ENCODE data around the gene NEDD9.

Gene NEDD9

DNA sequence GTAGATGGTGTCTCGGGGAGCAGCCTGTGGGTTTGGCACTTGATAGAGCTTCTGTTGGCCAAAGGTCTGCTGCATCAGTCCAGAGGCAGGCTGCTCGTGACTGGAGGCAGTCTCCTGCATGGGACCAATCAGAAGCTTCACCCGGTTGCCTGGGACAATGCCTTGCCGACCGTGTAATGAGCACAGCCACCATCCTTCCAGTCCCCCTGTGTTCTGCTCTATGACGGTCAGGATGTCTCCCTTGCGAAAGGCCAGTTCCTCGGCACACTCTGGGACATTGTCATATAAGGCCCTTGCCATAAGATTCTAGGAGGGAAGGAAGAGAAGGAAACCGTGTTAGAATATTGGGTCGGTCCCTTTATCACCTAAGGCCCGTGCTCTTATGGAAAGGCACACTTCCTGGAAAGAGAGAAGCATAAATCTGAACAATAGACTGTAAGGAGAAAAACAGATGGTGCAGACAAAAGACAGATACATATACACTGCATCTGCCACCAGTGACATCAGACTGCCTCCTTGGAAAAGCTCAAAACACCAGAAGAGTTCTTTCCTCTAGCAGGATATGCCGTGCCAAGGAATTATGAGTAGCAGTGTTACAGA lies 18.9 kb downstream of the NEDD9 start:
- in situ Hi-C loops (cut with HindIII; ENCODE audit: low sequenced_read_pairs) = no loop called here
- TF ChIP-seq, protein P1, sequence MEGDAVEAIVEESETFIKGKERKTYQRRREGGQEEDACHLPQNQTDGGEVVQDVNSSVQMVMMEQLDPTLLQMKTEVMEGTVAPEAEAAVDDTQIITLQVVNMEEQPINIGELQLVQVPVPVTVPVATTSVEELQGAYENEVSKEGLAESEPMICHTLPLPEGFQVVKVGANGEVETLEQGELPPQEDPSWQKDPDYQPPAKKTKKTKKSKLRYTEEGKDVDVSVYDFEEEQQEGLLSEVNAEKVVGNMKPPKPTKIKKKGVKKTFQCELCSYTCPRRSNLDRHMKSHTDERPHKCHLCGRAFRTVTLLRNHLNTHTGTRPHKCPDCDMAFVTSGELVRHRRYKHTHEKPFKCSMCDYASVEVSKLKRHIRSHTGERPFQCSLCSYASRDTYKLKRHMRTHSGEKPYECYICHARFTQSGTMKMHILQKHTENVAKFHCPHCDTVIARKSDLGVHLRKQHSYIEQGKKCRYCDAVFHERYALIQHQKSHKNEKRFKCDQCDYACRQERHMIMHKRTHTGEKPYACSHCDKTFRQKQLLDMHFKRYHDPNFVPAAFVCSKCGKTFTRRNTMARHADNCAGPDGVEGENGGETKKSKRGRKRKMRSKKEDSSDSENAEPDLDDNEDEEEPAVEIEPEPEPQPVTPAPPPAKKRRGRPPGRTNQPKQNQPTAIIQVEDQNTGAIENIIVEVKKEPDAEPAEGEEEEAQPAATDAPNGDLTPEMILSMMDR (IDR thresholded peaks at IDR 0.05; ENCODE audit: low read depth, low read length) = no peak
- no peak for DNase-seq (ENCODE audit: low read depth, low spot score)
- H3K4me3 ChIP-seq (ENCODE audit: low read depth, low read length) = no peak overlapping the region

DNA sequence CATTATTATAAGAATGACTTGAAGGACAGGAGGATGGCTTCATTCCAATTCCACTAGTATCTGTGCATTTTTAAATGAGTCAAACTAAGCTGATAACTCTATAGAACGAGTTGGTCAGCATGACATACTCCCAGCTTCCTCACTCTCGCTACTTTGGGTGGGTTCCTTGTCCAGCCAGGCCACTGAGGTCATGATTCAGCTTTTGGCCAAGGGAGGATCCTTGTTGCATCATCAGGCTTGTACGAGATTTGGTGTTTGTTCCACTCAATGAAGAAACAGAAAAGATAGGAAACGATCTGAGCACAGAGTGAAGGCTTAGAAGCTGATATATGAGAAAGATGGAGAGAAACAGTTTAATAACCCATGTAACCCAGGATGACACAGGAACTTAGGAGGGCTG lies 19.8 kb downstream of the NEDD9 start:
- in situ Hi-C loops (cut with HindIII; ENCODE audit: low sequenced_read_pairs) = no loop called here
- TF ChIP-seq, protein P1 (IDR thresholded peaks at IDR 0.05; ENCODE audit: low read depth, low read length) = no peak
- H3K4me3 ChIP-seq (ENCODE audit: low read depth, low read length) = no peak overlapping the region
- DNase-seq (ENCODE audit: low read depth, low spot score) = peak; percentile 69

DNA sequence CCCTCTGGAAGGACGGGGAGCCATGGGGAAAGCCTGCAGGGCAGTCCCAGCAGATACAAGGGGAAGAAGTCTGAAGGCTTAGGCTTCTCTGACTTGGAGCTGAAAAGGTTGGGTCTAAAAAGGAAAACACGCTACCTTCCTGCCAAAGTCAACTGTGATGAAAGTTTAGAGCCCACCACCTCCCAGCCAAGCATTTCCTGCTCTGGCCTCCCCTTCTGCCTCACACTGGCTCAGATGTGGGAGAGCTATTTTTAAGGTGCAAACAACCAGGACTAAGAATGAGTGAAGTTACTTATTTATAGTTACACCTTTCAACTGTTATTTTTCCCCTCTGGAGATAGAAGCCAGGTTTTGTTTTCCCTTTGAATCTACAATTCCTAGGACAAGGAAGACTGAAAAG lies 21.2 kb downstream of the NEDD9 start:
- no peak for DNase-seq (ENCODE audit: low read depth, low spot score)
- in situ Hi-C loops (cut with HindIII; ENCODE audit: low sequenced_read_pairs) = no loop called here
- no peak overlapping the region for H3K4me3 ChIP-seq (ENCODE audit: low read depth, low read length)
- TF ChIP-seq, protein P1 (IDR thresholded peaks at IDR 0.05; ENCODE audit: low read depth, low read length) = no peak

DNA sequence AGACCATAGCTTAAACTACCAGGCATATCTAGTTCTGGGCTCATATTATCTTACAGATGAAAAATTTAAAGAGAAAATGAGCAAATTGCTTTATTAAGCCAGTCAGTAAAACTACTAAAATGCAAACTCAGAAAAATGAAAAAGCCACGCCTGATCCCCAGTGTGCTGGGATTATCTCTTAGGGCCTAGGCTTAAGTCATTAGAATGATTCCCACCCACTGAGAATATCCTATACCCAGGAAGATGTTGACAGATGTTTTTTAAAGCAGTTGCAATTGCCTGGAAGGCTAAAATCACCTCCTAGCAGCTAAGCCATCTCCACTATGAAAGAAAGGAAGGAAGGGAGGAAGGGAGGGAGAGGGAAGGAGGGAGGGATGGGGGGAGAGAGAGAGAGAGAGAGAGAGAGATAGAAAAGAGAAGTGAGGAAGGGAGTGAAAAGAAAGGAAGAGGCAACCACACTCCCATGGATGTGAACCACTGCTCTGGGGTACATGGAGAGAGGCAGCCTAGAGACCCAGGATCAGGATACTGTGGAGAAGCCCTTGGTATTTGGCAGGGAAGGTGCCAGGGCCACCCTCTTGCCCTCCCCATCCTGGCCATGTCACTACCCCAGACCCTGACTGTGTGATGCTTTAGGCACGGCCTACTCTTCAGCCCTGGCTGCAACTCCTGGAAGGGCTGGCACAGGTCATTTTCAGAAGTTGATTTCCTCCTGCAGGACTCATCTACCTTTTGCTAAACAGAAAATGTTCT lies 21.9 kb downstream of the NEDD9 start:
- TF ChIP-seq, protein P1 (IDR thresholded peaks at IDR 0.05; ENCODE audit: low read depth, low read length) = no peak
- in situ Hi-C loops (cut with HindIII; ENCODE audit: low sequenced_read_pairs) = no loop called here
- H3K4me3 ChIP-seq (ENCODE audit: low read depth, low read length) = no peak overlapping the region
- DNase-seq (ENCODE audit: low read depth, low spot score) = no peak

DNA sequence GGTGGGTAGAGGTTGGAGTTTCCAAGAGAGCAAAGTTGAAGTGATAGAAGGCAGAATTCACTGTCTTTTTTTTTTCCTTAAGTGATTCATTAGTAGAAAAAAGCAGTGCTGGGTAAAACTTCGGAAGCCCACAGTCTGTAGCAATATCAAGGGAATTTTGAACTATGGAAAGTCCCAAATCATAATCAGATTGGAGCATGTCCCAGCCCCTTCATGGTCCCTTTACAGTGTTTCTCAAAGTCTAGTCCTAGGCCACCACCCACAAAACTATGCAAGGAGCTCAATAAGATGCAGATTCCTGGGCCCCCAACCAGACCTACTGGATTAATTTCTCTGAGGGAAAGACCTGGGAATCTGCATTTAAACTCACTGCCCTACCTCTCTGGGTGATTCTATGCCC lies 22.6 kb downstream of the NEDD9 start:
- TF ChIP-seq, protein P1 (IDR thresholded peaks at IDR 0.05; ENCODE audit: low read depth, low read length) = no peak
- in situ Hi-C loops (cut with HindIII; ENCODE audit: low sequenced_read_pairs) = no loop called here
- DNase-seq (ENCODE audit: low read depth, low spot score) = no peak
- no peak overlapping the region for H3K4me3 ChIP-seq (ENCODE audit: low read depth, low read length)

DNA sequence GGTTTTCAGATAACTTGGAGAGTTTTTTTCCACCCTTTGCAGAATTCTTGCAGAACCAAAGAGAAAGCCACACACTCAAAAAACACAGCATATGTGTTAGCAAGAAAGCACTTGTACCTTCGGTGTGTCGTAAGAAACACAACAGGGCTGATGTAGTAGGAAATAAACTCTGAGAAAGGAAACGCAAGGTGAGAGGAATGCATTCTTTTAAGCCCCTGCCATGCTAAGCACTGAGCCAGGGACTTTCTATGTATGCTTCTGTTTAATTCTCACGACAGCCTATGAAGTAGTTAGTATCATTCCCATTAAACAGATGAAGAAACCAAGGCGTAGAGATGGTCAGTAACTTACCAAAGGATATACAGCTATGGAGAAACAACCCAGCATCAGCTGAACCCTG lies 23.1 kb downstream of the NEDD9 start:
- H3K4me3 ChIP-seq (ENCODE audit: low read depth, low read length) = no peak overlapping the region
- in situ Hi-C loops (cut with HindIII; ENCODE audit: low sequenced_read_pairs) = no loop called here
- DNase-seq (ENCODE audit: low read depth, low spot score) = no peak
- TF ChIP-seq, protein P1 (IDR thresholded peaks at IDR 0.05; ENCODE audit: low read depth, low read length) = no peak

All from astrocyte of the spinal cord (primary cell).